Left kidney (tissue), 2 donors: ENCODE data around the gene NOTCH1. TPM values are rescaled to one million over a fixed set of nuclear protein-coding genes. Genes with fewer than 3 reads are reported as not detected.

Experiments
- DNase-seq: peaks from one replicate; pipeline ENCODE4 v3.0.0-alpha.2; 2013
- polyA plus RNA-seq: library from polyadenylated mRNA; unstranded; fragments of 120-200 nt; gene quantifications from one replicate; pipeline ENCODE4 v1.2.1, GENCODE V29; 2013; ENCODE audit not compliant: insufficient read length

Gene NOTCH1
- polyA plus RNA-seq, 1 donor, result 26.4 TPM

DNA sequence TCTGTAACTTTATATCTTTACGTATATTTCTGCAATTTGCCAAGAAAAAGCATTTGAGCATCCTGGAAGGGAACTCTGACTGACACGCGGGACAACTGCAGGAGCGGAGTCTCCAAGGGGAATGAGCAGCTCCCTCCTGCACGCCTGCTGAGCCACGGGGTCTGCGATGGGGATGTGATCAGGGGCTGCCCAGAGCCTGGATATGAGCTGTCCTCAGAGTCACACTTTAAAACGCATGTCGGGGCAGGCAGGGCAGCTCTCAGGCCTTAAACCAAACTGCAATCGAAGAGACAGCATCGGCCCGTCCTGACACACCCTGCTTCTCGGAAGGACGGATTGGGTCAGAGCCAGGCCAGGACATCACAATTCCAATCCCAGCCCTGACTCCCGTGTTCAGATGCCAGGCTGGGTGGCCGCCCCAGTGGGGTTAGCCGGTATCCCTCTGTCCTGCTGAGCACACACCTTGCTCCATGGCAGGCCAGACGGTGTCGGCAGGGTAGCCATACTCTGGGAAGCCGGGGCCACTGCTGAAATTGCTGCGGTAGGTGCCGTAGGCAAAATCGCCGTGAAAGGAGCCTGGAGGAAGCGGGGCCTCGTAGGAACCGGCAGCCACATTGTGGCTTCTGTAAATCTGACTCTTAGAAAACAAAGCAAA is 80.2 kb downstream of the NOTCH1 start:
- no peak for DNase-seq

DNA sequence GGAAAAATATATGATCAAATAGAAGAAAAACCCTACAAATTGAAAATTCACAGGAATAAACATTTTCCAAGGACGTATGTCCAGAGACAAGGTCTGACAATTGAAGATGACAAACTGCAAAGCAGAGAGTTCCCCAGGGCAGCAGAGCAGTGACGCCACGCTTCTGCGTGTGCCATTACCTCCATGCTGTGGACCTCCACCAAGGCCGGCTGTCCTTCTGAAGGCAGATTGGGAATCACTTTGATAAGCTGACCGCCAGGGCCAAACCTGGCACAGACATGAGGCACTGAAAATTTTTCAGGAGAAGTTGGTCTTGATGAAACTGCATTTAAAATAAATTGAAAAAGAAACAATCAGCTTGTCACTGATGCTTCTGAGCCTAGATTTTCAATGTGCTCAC is 81.6 kb downstream of the NOTCH1 start:
- DNase-seq, result no peak

DNA sequence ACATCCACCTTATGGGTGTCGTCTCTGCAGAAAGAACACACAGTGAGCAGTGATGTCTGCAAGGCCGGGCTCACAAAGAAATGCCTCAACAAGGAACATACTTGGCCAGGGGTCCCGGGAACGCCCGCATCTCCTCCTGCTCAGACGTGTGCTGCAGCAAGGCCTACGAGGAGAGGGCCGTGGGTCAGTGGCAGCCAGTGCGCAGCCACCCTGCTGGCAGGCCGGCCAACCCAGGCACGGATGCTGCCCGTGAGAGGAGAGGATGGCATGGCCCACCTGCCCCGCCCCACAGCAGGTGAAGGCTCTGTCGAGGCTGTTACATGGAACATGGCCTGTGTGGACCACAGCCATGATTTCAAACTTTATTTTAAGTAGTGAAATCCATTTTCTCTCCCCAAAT is 82.3 kb downstream of the NOTCH1 start:
- no peak for DNase-seq

DNA sequence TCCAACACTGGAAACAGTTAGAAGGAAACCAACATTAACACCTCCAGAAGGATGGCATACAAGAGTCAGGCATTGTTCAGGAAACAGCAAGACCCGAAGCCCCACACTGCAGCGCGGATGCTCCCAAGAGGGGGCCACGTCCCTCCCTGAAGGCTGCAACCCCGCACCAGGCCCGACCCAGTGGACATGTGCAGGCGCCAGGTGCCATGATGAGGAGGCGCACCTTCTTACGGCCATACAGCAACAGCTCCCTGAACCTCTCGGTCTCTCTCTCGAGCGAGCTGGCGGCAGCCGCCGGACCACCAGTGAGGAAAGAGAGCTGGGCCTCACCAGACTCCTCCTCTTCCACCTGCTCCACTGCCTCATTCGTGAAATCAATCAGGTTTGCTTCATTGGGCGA is 83.2 kb downstream of the NOTCH1 start:
- no peak for DNase-seq

DNA sequence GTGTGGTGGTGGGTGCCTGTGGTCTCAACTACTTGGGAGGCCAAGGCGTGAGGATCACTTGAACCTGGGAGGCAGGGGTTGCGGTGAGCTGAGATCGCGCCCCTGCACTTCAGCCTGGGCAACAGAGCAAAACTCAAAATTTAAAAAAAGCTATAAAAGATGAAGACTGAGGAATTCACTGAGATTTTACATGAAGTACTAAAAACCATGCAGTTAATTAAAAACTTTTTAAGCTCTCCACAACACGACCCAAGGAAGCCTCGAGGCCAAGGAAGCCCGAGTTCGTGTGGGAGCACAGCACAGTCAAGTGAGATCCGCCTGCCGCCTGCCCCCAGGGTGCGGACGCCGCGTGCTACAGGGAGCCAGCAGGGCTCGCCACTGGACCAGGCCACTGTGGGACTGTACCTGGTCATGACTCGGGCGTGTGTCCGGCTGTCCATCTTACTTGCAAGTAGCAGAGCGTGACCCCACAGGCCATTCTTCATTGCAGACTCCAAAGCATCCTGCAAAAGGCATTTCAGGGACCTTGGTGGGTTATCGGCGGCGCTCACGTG is 85.0 kb downstream of the NOTCH1 start:
- DNase-seq, result no peak

DNA sequence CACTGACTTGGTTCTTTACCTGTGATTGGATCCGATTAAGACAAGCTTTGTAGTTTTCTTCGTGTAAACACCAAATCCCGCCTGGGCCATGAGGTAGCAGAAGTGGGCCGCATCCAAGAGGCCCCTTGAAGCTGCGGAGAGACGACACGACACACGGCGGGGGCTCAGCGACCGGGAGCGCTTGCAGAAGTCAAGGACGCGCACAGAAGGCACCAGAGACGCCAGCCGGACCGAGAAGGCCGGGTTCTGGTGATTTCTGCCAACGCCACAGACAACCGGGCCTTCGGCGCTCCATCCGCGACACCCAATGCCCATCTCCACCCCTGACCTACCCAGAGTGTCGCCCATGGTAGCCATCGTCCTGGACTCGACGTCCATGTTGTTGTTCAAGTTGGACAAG is 86.4 kb downstream of the NOTCH1 start:
- DNase-seq, result no peak

DNA sequence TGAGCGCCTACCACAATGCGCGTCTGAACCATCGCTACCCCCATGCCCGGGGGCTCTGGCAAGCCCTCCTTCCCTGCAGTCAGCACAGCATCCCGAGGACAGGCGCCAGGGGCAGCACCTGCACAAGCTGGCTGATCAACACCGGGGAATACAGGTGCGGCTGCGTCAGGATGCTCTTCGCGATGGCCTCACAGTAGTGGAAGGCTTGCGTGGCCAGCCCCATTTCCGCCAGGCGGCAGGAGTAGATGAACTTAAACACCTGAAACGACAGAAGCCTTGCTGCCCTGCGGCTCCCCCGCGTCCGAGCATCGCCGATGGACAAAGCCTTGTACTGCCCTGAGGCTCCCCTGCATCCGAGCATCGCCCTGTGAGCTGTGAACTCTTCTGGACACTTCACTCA is 88.5 kb downstream of the NOTCH1 start:
- DNase-seq, result no peak

DNA sequence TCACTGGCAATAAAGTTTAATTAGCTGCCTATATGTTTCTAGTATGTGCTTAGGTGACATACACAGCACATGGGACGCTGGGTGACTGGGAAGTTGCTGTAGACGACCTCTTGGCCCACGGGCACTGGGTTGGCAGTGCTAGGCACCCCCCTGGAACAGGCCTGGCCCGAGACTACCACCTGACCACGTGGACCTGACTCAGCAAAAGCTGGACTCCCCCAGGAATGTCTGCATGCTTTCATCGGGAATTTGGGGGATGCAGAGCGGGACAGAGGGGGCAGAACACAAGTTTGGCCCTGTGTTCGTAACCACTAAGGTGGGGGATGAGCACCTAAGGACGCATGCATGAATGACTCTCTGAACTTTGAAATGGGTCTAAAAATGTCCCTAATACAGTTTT is 89.6 kb downstream of the NOTCH1 start:
- DNase-seq, result no peak

DNA sequence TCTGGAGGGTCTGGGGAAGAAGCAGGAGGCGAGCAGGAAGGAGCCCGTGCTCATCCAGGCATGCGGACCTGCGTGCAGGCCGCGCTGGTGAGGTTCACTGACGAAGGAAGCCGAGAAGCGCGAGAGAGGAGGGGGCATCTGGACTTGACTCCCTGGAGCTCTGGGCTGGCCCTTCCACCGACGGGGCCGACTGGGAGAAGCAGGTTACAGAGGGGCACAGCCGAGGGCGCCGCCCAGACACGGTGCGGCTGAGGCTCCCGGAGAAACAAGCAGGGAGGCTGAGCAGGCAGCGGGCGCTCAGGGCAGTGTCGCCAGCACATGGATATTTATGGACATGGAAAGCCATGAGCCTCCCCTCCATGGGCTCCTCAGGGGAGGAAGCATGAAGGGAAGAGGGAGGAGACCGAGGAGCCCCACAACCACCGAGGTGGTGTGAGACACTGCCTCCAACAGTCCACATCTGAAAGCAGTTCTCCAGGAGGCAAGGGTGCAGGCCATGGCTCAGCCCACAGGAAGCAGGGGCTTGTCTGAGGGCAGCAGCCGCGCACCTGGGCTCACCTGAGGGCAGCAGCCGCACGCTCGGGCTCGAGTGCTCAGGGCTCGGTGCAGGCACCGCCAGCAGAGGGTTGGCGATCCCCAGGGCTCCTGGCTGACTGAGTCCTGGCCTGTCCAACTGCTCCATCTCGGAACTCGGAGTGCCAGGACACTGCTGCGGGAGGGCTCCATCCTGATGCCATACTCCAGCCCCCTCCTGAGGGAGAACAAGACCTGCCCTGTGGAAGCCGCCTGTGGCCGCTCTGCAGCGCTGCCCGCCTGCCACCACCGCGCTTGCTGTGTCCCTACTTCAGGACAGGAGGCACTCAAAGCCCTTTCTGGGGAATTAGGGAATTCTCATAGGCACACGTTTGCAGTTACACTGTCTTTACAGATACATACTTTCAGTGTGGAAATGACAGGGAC is 90.5 kb downstream of the NOTCH1 start:
- no peak for DNase-seq

DNA sequence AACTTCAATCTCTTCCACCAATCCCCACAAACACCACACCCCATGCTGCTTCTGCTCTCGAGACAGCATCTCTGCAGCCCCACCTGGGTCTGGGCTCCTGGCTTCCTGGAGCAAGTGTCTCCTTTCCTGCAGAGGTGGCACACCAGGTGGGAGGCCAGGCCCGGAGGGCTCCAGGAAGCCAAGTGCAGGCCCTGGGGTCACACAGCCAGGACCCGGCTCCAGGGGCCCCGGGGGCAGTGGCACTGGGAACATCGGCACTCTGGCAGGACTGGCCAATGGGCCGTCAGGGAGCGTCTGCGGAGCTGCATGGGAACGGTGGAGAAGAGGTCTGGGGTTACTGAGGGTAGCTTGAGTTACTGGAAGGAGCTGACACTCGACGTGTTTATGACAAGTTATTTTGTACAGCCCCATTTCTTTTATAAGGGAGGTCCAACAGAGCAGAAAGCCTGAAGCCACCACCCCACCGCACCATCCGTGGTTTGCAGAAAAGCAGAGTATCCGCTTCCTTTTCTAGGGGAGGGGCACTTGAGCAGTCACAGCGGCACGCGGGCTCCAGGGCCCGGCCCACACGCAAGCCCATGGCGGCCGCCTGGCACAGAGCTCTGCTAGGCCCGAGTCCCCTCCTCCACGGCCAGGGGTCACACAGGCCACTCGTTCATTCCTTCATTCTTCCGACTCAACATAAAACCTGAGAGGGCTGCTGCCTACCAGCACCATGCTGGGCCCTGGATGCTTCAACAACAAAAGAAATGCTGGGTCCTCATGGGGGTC is 91.6 kb downstream of the NOTCH1 start:
- DNase-seq, result no peak

DNA sequence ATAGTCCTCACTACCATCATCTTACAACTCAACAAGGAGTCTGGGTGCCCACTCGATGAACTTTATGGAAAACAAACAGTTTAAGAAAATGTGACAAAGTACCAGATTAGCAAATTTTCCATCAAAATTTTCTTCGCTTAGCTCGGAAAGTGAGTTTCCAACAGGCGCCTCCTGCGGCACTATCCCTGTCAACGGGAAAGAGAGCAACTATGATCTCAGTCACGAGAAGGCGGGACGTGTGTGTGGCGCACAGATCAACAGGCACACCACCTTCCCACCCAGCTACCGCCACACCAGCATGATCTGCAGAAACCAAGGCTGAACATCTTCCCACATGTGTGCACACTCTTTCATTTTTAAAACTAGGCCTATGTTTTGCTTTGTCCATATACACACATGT is 92.5 kb downstream of the NOTCH1 start:
- no peak for DNase-seq

DNA sequence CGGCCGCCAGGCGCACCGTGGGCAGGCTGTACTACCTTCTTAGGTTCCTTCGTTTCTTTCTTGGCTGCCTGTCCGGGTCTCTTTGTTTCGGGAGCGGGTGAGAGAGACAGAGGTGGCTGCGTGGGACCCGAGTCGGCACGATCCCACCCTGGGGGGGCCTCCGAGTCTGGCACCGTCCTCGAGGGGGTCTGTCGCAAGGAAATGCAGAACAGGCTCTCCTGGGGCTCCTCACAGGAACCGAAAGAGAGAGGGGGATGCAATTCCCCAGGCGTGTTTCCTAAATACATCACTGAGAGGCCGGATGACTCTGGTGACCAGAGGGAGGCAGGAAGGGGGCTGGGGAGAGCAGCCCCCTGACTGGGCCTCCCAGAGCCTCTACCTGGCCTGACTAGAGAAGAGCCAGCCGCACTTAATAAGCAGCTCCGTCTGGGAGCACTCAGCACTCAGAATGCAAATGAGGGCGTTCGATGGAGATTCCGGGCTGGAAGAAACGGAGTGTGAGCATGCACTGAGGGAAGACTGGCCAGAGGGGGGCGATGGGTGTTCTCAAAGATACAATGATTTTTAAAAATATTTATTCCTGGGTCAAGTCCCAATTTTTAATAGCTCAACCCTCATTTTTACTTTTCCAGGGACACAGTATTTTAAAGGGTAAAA is 94.5 kb downstream of the NOTCH1 start:
- DNase-seq, result no peak

DNA sequence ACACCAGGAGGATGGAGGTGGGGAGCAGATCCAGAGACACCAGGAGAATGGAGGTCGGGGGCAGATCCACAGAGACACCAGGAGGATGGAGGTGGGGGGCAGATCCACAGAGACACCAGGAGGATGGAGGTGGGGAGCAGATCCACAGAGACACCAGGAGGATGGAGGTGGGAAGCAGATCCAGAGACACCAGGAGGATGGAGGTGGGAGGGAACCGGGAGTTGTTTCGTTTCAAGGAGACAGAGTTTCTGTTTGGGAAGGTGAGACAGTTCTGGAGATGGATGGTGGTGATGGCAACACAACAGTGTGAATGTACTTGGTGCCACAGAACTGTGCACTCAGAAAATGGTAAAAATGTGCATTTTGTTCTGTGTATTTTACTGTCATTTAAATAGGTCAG is 97.2 kb downstream of the NOTCH1 start:
- no peak for DNase-seq

DNA sequence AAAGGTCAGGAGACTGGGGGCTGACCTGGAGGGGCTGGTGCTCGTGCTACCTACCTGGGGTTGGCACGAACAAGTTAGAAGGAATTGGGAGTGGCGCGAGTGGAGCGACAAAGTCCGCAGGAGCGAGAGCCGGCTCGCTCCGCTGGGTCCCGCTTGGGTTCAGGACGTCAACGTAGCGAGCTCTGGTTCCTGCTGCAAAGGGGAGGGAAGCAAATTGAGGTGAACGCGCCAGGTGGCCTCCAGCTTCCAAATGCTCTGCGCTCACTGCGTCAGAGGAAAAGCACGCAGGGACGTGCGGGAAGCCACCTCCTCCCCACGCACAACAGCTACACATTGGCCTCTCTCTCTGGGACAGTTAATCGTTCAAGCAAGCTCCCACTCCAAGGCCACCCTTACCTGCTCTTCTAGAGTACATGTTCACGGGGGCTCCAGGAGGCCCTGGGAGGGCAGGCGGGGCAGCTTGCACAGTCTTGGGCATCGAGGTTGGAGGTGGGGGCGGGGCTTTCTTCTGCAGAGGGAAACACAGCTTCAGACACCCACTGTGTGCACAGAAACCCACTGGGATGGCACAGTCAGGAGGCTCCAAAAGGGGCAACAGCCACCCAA is 98.6 kb downstream of the NOTCH1 start:
- no peak for DNase-seq

DNA sequence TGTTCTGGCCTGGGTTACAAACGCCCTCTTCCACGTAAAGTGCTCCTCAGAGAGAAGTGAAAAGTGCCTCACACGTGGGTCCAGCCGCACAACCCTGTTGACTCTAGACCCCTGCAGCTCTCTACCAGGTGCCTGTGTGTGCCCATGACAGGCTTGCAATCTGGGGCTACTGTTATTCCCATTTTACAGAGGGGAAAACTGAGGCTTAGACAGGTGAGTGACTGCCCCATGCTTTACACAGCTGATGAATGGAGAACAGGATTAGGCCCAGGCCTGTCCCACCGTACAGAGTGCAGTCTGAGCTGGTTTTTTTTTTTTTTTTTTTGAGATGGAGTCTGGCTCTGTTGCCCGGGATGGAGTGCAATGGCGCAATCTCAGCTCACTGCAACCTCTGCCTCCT is 100.0 kb downstream of the NOTCH1 start:
- DNase-seq, result no peak

Other genes with a start within 250 kb of the NOTCH1 start
- gene CCDC187, start 242.0 kb downstream of the NOTCH1 start, polyA plus RNA-seq, result 2.2 TPM
- gene GPSM1, start 218.5 kb downstream of the NOTCH1 start, polyA plus RNA-seq, result 27.4 TPM
- 4.3 TPM for gene DNLZ, start 182.3 kb downstream of the NOTCH1 start, polyA plus RNA-seq
- gene CARD9, start 172.4 kb downstream of the NOTCH1 start, polyA plus RNA-seq, result 1.8 TPM
- gene SNAPC4, start 145.9 kb downstream of the NOTCH1 start, polyA plus RNA-seq, result 13.6 TPM
- gene ENTR1, start 135.4 kb downstream of the NOTCH1 start, polyA plus RNA-seq, result 59.1 TPM
- 69.4 TPM for gene PMPCA, start 135.4 kb downstream of the NOTCH1 start, polyA plus RNA-seq
- 12.6 TPM for gene INPP5E, start 106.2 kb downstream of the NOTCH1 start, polyA plus RNA-seq
- 68.5 TPM for gene SEC16A, start 63.0 kb downstream of the NOTCH1 start, polyA plus RNA-seq
- 38.8 TPM for gene EGFL7, start 116.9 kb upstream of the NOTCH1 start, polyA plus RNA-seq
- 34.4 TPM for gene AGPAT2, start 141.4 kb upstream of the NOTCH1 start, polyA plus RNA-seq
- gene DIPK1B, start 166.5 kb upstream of the NOTCH1 start, polyA plus RNA-seq, result 27.6 TPM
- gene LCN10, start 196.9 kb upstream of the NOTCH1 start, polyA plus RNA-seq, result 1.8 TPM
- not detected for gene LCN6, start 202.5 kb upstream of the NOTCH1 start, polyA plus RNA-seq
- gene LCN8, start 212.2 kb upstream of the NOTCH1 start, polyA plus RNA-seq, result 0.12 TPM
- gene LCN15, start 218.5 kb upstream of the NOTCH1 start, polyA plus RNA-seq, result 0.23 TPM
- gene TMEM141, start 245.3 kb upstream of the NOTCH1 start, polyA plus RNA-seq, result 53.9 TPM